ENCODE results near the gene LDLRAD4.
A peak's percentile ranks its signal among the peaks of the same experiment; 100 is the strongest.

Gene LDLRAD4

GRCh38 chr18:13568443-13569392 lies 350.2 kb downstream of the LDLRAD4 start:
- peak; percentile 90 to 92 for DNase-seq

DNA sequence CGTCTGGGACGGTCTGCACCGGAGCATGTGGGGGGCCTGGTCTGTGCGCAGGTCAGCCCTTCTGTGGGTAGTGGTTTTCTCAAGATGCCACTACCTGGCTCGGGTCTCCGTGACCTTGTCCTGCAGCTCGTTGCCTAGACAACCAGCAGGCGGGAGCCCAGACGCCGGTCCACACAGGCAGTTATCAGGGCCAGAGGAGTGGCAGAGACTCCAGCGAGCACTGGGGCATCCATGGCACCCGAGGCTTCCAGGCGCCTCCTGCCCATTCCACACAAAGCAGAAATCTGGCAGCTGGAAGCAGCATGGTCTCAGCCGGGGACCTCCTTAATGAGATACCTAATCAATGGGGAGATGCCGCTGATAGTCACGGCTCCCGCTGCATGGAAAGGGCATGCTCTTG lies 351.7 kb downstream of the LDLRAD4 start:
- no peak for DNase-seq

- DNase-seq = peak in 1 of 2 donors; percentile 57
Observed at GRCh38 chr18:13570856-13571495, 352.4 kb downstream of the LDLRAD4 start.

DNA sequence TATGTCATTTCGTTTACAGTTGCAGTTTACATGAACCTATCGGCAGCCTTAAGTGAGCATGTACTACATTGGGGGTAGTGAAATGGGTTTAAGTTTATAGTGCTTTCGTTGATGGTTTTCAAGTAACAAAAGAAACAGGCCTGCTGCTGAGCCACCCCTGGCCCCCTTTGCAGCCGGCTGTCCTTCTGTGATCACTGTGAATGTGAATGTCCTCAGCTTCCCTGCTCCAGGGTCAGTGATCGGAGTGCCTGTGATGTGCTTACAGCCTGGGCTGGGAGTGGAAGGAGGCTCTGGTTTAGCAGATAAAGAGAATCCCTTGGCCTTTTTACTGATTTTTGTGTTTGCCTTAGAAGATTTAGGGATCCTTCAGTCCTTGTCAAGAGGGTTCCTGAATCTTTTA lies 353.6 kb downstream of the LDLRAD4 start:
- DNase-seq = no peak

GRCh38 chr18:13572721-13573120 lies 354.2 kb downstream of the LDLRAD4 start:
- no peak for DNase-seq

DNA sequence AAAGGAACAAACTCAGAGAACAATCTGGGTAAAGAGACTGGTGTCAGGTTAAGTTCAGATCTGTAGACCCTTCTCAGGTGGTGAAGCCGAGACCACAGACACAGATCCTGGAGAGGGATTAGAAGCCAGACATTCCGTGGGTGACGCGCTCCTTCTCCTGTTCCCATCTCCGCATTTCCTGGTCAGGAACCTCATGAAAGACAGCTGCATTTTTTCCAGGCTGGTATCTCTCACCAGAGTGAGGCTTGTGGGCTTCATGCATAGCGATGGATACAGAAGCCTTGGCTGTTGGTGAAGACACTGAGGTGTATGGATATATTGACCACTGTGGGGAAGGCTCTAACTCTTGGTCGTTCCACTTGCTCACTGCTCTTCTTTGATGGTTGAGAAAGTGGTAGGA lies 355.2 kb downstream of the LDLRAD4 start:
- no peak for DNase-seq

DNA sequence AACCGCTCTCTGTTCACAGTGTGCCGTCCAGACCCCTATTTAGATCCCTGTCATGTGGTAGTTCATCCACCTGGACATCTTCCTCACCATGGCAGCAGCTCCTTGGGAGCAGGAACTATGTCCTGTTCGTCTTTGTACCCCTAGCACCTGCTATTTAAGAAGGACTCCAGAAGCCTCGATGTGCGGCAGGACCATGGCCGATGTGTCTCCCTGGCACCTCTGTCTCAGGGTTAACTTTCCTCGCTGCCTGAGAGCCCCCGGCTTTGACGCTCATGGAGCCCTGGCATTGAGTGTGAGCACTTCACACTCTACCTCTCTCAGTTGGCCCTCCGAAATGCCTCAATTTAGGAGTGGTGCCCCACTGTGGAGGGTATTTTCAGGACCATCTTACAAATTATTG lies 355.8 kb downstream of the LDLRAD4 start:
- DNase-seq = no peak

- no peak for DNase-seq
Observed at GRCh38 chr18:13574761-13575160, 356.2 kb downstream of the LDLRAD4 start.

DNA sequence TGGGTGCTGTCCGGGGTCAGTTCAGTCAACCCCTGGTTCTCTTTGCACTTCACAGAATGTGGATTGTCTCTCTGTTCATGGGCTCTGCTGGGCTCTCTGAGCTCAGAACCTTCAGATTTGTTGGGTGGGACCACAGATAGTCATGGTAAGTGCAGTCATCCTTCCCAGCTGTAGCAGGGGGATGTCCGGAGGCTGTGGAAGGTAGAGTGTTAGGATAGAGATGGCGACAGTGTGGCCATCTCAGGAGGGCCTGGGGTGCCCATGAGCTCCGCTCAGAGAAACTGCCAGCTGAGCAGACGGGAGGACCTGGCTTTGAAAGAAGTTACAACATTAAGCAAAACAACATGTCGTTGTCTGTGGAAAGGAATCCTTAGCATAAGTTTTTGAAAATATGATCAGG lies 358.0 kb downstream of the LDLRAD4 start:
- DNase-seq = no peak

- peak; percentile 91 to 94 for DNase-seq
Observed at GRCh38 chr18:13577091-13577697, 358.6 kb downstream of the LDLRAD4 start.

DNA sequence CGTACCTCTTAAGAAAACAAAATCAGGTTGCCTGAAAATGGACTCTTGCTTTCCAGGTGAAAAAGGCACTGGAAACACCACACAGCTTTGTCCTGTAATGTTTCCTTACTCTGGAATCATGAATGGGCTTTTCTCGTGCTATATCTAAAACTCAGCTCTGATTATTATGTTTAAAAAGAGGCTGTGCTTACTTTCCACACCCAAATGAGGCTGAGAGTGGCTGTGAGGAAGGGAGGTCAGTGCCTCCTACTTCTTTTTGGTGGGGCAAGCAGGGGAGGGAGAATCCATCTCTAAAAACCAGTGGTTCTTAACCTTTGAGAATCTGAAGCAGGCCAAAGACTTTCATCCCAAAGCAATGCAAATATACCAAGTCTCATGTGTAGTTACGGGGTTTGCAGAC lies 359.2 kb downstream of the LDLRAD4 start:
- DNase-seq = peak in 1 of 2 donors; percentile 54

DNA sequence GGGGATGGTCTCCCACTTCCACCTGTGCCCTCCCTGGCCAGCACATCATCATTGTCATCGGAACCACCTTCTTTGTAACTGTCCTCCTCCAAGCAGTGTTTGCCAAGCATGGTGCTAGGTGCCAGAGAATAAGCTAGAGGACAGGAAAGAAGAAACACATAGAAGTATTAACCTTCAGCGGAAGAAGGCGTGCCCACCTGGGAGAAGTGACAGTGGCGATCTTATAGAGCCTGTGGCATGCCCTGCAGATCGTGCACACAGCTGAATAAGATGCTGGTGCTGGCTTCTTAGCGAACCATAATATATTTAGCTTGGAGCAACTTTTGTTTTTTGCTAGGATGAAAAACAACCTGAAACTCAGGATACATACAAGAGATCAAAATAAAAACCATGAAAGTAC lies 359.8 kb downstream of the LDLRAD4 start:
- no peak for DNase-seq

DNA sequence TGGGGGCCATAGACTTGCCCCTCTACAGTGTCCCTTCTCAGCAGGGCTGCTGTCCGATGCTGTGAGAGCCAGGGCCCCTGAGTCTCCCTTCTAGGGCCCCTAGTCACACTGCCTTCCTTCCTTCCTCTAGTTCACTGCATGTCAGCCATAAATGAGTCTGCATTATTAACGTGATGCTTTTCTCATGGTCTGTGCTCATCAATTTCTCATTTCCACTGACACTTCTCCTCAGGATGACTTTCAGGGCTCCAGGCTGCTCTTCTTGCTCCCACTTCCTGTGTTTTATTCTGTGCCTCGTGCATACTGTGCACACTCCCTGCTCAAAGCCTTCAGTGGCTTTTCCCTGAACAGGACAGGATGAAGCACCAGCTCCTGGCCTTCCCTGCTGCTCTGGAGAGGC lies 361.3 kb downstream of the LDLRAD4 start:
- peak; percentile 59 to 76 for DNase-seq

- DNase-seq = no peak
Observed at GRCh38 chr18:13580351-13580750, 361.8 kb downstream of the LDLRAD4 start.

- DNase-seq = no peak
Observed at GRCh38 chr18:13580991-13581390, 362.4 kb downstream of the LDLRAD4 start.

GRCh38 chr18:13581496-13582177 lies 363.1 kb downstream of the LDLRAD4 start:
- no peak for DNase-seq

GRCh38 chr18:13582178-13582670 lies 363.7 kb downstream of the LDLRAD4 start:
- no peak for DNase-seq

- peak; percentile 36 to 41 for DNase-seq
Observed at GRCh38 chr18:13583576-13584550, 365.3 kb downstream of the LDLRAD4 start.

DNA sequence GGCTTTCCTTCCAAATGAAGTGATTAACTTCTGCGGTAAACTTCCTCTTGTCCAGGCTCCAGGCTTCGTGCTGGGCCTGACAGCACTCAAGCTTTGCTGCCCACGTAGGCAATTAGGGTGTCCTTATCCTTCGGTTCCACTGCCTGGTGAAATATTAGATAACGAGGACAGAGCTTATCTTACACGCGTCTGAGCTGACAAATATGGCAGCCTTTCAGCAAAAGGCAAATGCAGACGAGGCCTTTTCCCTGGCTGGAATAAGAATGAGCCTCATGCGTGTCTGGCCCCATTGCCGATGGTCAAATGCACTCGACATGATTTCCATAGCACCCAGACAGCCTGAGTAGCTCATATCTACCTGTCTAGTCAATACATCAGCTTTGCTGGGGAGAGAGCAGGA lies 366.3 kb downstream of the LDLRAD4 start:
- DNase-seq = peak; percentile 42 to 45

- peak; percentile 85 to 90 for DNase-seq
Observed at GRCh38 chr18:13585379-13586153, 367.0 kb downstream of the LDLRAD4 start.

- DNase-seq = no peak
Observed at GRCh38 chr18:13587001-13587400, 368.4 kb downstream of the LDLRAD4 start.
